HL-60/S4 (cell line): ENCODE measurements around the gene IZUMO4.
"Not testable (repeated sequence)": the region's sequence is repeated elsewhere in the genome, so short reads cannot be mapped to it uniquely, and the experiment has no call there.

Experiments used
- in situ Hi-C: fragments of 300-500 bp; cut with MboI; formaldehyde crosslinking; loops from 2 replicates; pipeline ENCODE4 v1.14.3; 2022; ENCODE audit warnings: low sequenced_read_pairs

Gene IZUMO4

GRCh38 chr19:2122251-2122650 is 25.5 kb downstream of the IZUMO4 start:
- in situ Hi-C loops: no loop called here

- in situ Hi-C loops: no loop called here
Measured at GRCh38 chr19:2122982-2123381, 26.3 kb downstream of the IZUMO4 start.

GRCh38 chr19:2123682-2124387 is 27.1 kb downstream of the IZUMO4 start:
- in situ Hi-C loops: no loop called here

GRCh38 chr19:2126879-2127518 is 30.3 kb downstream of the IZUMO4 start:
- in situ Hi-C loops: no loop called here

- in situ Hi-C loops: no loop called here
Measured at GRCh38 chr19:2127758-2128157, 31.0 kb downstream of the IZUMO4 start.

- in situ Hi-C loops: not testable (repeated sequence)
Measured at GRCh38 chr19:2128252-2128651, 31.5 kb downstream of the IZUMO4 start.

GRCh38 chr19:2129022-2129421 is 32.3 kb downstream of the IZUMO4 start:
- in situ Hi-C loops: no loop called here

GRCh38 chr19:2129486-2129885 is 32.8 kb downstream of the IZUMO4 start:
- in situ Hi-C loops: no loop called here

GRCh38 chr19:2129892-2130770 is 33.4 kb downstream of the IZUMO4 start:
- in situ Hi-C loops: no loop called here

GRCh38 chr19:2131012-2131975 is 34.6 kb downstream of the IZUMO4 start:
- in situ Hi-C loops: not testable (repeated sequence)

- in situ Hi-C loops: no loop called here
Measured at GRCh38 chr19:2132191-2132590, 35.5 kb downstream of the IZUMO4 start.

- in situ Hi-C loops: no loop called here
Measured at GRCh38 chr19:2132731-2133490, 36.2 kb downstream of the IZUMO4 start.

GRCh38 chr19:2135474-2136402 is 39.0 kb downstream of the IZUMO4 start:
- in situ Hi-C loops: no loop called here

GRCh38 chr19:2136796-2137195 is 40.1 kb downstream of the IZUMO4 start:
- in situ Hi-C loops: no loop called here

GRCh38 chr19:2138061-2138728 is 41.5 kb downstream of the IZUMO4 start:
- in situ Hi-C loops: no loop called here

- in situ Hi-C loops: no loop called here
Measured at GRCh38 chr19:2139385-2140137, 42.8 kb downstream of the IZUMO4 start.

GRCh38 chr19:2140138-2140569 is 43.4 kb downstream of the IZUMO4 start:
- in situ Hi-C loops: no loop called here
